ENCODE results near the gene MANEA.

MANEA gene, protein sequence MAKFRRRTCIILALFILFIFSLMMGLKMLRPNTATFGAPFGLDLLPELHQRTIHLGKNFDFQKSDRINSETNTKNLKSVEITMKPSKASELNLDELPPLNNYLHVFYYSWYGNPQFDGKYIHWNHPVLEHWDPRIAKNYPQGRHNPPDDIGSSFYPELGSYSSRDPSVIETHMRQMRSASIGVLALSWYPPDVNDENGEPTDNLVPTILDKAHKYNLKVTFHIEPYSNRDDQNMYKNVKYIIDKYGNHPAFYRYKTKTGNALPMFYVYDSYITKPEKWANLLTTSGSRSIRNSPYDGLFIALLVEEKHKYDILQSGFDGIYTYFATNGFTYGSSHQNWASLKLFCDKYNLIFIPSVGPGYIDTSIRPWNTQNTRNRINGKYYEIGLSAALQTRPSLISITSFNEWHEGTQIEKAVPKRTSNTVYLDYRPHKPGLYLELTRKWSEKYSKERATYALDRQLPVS

DNA sequence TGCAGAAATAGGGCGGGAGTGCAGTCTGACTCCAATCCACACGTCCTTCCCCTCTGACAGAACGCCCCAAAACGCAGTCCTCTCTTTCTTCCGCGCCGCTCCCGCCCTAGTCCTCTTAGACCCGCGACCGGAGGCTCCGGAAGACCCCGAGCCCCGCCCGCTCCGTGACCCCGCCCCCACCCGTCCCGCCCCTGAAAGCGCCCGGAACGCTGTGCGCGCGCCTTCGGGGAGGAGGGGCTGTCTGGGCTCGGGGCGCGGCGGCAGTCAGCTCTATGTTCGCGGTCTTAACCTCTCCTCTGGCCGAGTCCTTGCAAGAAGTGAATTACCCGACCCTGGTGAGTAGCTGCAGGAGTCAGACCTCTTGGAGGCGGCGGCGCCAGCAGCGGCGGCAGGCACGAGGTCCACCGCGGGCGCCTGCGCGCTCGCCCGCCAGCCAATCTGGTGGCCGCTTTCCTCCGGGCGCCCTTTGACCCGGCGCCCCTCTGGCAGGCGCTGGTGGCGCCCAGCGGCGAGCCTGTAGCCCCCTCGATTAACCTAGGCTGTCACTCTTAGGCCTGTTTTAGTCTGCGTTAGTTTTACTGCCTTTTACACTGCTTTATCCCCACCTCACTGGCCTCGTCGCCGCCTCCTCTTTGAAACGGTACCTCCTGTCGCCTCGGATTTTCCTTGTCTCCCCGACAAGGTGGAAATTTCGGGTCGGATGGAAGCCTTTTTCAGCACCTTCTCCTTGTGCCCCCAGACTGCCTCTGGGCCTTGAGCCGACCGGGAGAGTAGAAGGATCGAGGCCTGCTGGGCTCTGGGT, at the start of gene MANEA:
TSS of gene MANEA (plus strand) at position 232 of the 802 bp plus-strand sequence. CDS start 8,905 bp downstream, outside the sequence.
- H3K27me3 ChIP-seq (ENCODE audit: control insufficient read depth, insufficient read depth, low read length), result no peaks in the 10 kb centered on the region
- H3K9me3 ChIP-seq (ENCODE audit: control insufficient read depth, insufficient read depth, low read depth, low read length), result peaks cover under 1% of the 10 kb centered on the region; the same call in 1 of the 2 replicates
- H3K4me1 ChIP-seq (ENCODE audit: control insufficient read depth, insufficient read depth, low read length), result peaks cover 9% of the 10 kb centered on the region
- peak within 1 kb of the TSS; percentile 87 for H3K9ac ChIP-seq (ENCODE audit: low read length)
- peak within 1 kb of the TSS; percentile 78 for H3K27ac ChIP-seq (ENCODE audit: low read depth, low read length)
- H3K4me3 ChIP-seq (ENCODE audit: low read depth, low read length), result peak within 1 kb of the TSS; percentile 82
- peaks cover under 1% of the 10 kb centered on the region; the same call in 1 of the 2 replicates for H3K36me3 ChIP-seq (ENCODE audit: control insufficient read depth, insufficient read depth, low read length)

DNA sequence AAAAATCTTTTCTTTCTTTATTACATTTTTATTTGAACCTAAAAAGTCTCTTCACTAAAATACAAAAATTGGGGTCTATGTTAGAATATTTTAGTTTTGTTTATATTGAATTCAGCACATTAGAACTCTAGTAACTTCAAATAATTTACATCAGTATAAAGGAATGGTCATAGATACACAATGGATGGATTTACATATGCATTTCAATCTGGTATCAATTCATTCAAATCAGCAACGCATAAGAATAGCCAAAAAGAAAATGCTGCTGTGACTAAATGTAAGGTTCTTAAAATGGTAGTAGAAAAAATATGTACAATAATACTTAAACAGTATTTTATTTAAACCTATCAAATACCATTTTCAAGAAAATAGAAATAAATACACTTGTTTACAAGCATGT, 47.6 kb upstream of the MANEA start:
- no peaks in the 10 kb centered on the region for H3K36me3 ChIP-seq (ENCODE audit: control insufficient read depth, insufficient read depth, low read length)
- H3K4me1 ChIP-seq (ENCODE audit: control insufficient read depth, insufficient read depth, low read length), result peaks cover 42% of the 10 kb centered on the region
- H3K27me3 ChIP-seq (ENCODE audit: control insufficient read depth, insufficient read depth, low read length), result no peaks in the 10 kb centered on the region
- no peak overlapping the region for H3K9ac ChIP-seq (ENCODE audit: low read length)
- H3K4me3 ChIP-seq (ENCODE audit: low read depth, low read length), result peak overlapping the region; percentile 24; the same call in 1 of the 2 replicates
- peaks cover 4% of the 10 kb centered on the region; the same call in 1 of the 2 replicates for H3K9me3 ChIP-seq (ENCODE audit: control insufficient read depth, insufficient read depth, low read depth, low read length)
- H3K27ac ChIP-seq (ENCODE audit: low read depth, low read length), result peak overlapping the region; percentile 51; the same call in 1 of the 2 replicates

DNA sequence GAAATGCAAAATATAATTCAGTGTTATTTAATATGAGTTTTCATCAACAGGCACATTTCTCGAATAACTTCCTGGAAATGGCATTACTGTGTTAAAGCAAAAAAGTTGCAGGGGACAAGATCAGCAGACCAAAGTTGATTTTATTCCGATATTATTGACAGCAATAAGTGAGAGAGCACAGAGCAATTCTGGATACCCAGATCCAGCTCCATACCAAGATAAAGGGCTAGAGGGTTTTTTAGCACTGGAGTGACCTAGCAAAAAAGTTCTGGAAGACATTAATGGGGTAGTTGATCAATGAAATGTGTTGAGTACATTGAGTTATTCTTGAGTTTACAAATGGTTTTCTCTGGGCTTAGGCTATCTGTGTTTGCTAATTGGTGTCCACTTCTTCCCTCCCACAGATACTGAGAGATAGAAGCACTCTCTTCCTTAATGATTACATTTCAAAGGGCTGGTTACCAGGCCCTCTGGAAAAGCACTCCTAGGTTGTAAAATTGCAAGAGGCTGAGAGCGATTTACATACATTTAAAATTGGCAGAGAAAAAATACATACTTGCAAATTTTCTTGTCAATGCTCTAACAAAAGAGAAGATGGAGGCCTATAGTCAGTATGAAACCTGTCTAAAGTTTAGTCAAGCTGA, 47.0 kb upstream of the MANEA start:
- H3K9ac ChIP-seq (ENCODE audit: low read length), result no peak overlapping the region
- H3K27me3 ChIP-seq (ENCODE audit: control insufficient read depth, insufficient read depth, low read length), result no peaks in the 10 kb centered on the region
- H3K27ac ChIP-seq (ENCODE audit: low read depth, low read length), result peak overlapping the region; percentile 51; the same call in 1 of the 2 replicates
- H3K4me3 ChIP-seq (ENCODE audit: low read depth, low read length), result peak overlapping the region; percentile 24
- no peaks in the 10 kb centered on the region for H3K9me3 ChIP-seq (ENCODE audit: control insufficient read depth, insufficient read depth, low read depth, low read length)
- H3K36me3 ChIP-seq (ENCODE audit: control insufficient read depth, insufficient read depth, low read length), result no peaks in the 10 kb centered on the region
- peaks cover 42% of the 10 kb centered on the region for H3K4me1 ChIP-seq (ENCODE audit: control insufficient read depth, insufficient read depth, low read length)

DNA sequence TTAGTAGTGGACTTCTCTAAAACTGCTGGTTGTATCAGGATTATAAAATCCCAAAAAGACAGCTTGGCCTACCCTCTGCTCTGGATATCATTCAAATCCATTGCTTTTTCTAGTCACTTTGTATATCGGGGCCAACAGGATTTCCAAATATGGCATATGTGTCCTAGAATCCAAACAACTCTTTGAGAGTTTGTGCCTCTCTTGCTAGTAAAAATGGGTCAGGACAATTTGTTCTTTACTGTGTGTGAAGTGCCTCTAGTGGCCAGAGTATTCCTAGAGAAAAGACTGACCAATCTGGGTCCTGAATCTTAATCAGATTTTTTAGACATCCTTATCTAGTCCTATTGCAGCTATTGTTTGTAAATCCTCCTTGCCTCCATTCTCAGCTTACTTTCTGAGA, 33.5 kb upstream of the MANEA start:
- Histone ChIP-seq H3K9ac (ENCODE audit: low read length) (no peak overlapping the region), H3K27ac (ENCODE audit: low read depth, low read length) (no peak overlapping the region), H3K4me1 (ENCODE audit: control insufficient read depth, insufficient read depth, low read length) (0 out of 2 replicates have a peak, but pooled peaks cover 7% of the 10 kb centered on the region), H3K9me3 (ENCODE audit: control insufficient read depth, insufficient read depth, low read depth, low read length) (no peaks in the 10 kb centered on the region), H3K27me3 (ENCODE audit: control insufficient read depth, insufficient read depth, low read length) (no peaks in the 10 kb centered on the region), H3K4me3 (ENCODE audit: low read depth, low read length) (no peak overlapping the region), H3K36me3 (ENCODE audit: control insufficient read depth, insufficient read depth, low read length) (no peaks in the 10 kb centered on the region)

DNA sequence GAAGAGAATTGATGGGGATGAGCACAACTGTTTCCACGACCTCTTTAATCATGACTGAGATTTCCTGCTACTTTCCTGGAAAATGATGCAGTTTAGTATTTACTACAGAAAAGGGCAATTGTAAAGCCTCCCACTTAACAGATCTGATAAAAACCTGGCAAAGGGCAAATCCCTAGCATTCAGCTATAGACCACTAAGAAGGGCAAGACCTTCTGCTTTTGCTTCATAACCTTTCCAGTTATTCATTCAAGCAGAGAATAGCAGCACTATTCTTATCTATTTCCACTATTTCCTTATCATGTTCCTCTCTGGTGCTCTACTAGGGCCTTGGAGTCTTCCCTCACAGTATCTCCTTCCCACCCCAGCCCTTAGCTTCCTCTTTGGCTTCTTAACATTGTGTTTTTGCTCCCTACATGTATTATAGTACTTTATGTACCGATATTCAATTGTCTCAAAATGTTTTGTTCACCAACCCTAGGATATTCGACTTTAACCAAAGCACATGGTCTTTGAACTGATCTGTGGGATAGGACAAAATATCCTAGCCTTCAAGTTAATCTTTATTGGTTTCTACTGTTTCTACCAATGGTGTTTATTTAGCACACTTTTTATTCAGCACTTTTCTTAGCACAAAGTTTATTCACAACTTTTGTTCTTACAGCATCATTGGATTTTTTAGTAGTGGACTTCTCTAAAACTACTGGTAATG, 32.7 kb upstream of the MANEA start:
- Histone ChIP-seq H3K4me3 (ENCODE audit: low read depth, low read length) (no peak overlapping the region), H3K9ac (ENCODE audit: low read length) (no peak overlapping the region), H3K36me3 (ENCODE audit: control insufficient read depth, insufficient read depth, low read length) (no peaks in the 10 kb centered on the region), H3K27ac (ENCODE audit: low read depth, low read length) (no peak overlapping the region), H3K9me3 (ENCODE audit: control insufficient read depth, insufficient read depth, low read depth, low read length) (no peaks in the 10 kb centered on the region), H3K4me1 (ENCODE audit: control insufficient read depth, insufficient read depth, low read length) (0 out of 2 replicates have a peak, but pooled peaks cover 7% of the 10 kb centered on the region), H3K27me3 (ENCODE audit: control insufficient read depth, insufficient read depth, low read length) (no peaks in the 10 kb centered on the region)

DNA sequence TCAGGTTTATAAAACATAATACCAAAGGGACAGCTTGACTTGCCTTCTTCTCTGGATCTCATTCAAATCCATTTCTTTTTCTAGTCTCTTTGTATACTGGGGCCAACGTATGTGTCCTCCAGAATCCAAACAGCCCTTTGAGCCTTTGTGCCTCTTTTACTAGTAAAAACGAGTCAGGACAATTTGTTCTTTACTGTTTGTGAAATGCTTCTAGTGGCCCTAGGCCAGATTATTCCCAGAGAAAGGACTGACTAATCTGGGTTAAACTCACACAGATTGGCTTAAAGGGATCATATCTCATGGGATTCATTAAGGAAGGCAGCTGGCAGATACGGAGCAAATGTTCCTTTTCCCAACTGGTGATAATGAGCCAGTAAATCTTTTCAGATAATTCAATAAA, 32.1 kb upstream of the MANEA start:
- Histone ChIP-seq H3K36me3 (ENCODE audit: control insufficient read depth, insufficient read depth, low read length) (no peaks in the 10 kb centered on the region), H3K27ac (ENCODE audit: low read depth, low read length) (no peak overlapping the region), H3K27me3 (ENCODE audit: control insufficient read depth, insufficient read depth, low read length) (no peaks in the 10 kb centered on the region), H3K9ac (ENCODE audit: low read length) (no peak overlapping the region), H3K9me3 (ENCODE audit: control insufficient read depth, insufficient read depth, low read depth, low read length) (no peaks in the 10 kb centered on the region), H3K4me1 (ENCODE audit: control insufficient read depth, insufficient read depth, low read length) (0 out of 2 replicates have a peak, but pooled peaks cover 7% of the 10 kb centered on the region), H3K4me3 (ENCODE audit: low read depth, low read length) (no peak overlapping the region)

DNA sequence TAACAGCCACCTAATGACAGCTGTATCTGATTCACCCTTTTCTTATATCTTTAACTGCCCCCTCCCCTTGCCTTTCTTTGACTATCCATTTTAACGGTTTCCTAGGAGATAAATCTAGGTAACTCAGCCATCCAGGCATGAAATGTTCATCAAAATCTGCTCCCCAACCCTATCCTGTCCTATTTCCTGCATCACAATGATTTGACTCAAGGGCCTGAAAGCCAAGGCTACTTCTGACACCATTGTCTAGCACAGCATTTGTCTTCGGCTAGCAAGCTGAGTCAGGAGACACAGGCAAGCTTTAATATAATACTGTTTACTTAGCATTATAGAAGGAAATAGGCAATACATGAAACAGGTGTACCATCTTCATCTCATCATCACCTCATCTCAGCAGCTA, 31.6 kb upstream of the MANEA start:
- Histone ChIP-seq H3K4me1 (ENCODE audit: control insufficient read depth, insufficient read depth, low read length) (0 out of 2 replicates have a peak, but pooled peaks cover 7% of the 10 kb centered on the region), H3K9me3 (ENCODE audit: control insufficient read depth, insufficient read depth, low read depth, low read length) (no peaks in the 10 kb centered on the region), H3K9ac (ENCODE audit: low read length) (no peak overlapping the region), H3K36me3 (ENCODE audit: control insufficient read depth, insufficient read depth, low read length) (no peaks in the 10 kb centered on the region), H3K27ac (ENCODE audit: low read depth, low read length) (no peak overlapping the region), H3K4me3 (ENCODE audit: low read depth, low read length) (no peak overlapping the region), H3K27me3 (ENCODE audit: control insufficient read depth, insufficient read depth, low read length) (no peaks in the 10 kb centered on the region)

DNA sequence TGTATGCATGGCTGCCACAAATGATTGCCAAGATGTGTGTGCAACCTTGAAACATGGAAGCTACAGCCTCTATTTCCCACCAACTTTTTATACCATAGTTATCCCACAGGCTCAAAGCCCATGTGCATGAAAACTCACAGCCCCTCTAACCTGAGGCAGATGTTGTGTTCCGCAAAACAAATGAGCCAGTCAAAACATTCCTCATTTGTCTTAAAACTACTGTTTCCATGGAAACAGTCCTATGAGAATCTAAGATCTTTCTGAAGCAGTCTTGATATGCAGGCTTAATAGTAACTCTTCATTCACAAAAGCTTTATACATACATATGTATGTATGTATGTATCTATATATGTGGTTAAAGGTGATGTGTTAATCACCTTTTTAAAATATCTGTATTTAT, 31.2 kb upstream of the MANEA start:
- no peak overlapping the region for H3K9ac ChIP-seq (ENCODE audit: low read length)
- 0 out of 2 replicates have a peak, but pooled peaks cover 7% of the 10 kb centered on the region for H3K4me1 ChIP-seq (ENCODE audit: control insufficient read depth, insufficient read depth, low read length)
- H3K36me3 ChIP-seq (ENCODE audit: control insufficient read depth, insufficient read depth, low read length), result no peaks in the 10 kb centered on the region
- no peaks in the 10 kb centered on the region for H3K9me3 ChIP-seq (ENCODE audit: control insufficient read depth, insufficient read depth, low read depth, low read length)
- H3K4me3 ChIP-seq (ENCODE audit: low read depth, low read length), result no peak overlapping the region
- no peaks in the 10 kb centered on the region for H3K27me3 ChIP-seq (ENCODE audit: control insufficient read depth, insufficient read depth, low read length)
- H3K27ac ChIP-seq (ENCODE audit: low read depth, low read length), result no peak overlapping the region

DNA sequence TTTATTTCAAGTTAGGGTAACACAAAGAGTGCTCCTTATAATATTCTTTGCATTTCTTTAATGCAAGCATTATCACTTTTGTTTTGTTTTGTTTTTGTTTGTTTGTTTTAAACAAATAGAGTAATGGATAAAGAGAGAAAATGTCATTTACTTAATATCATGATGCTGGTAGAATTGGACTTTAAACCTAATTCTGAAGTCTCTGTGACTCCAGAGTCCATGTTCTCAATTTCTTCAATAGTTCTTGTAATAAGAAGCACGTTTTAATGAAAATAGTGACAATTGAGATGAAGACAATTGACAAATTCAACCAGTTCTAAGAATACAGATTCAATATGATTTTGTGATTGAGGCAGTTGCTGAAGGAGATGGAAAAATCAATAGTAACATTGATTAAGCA, 30.3 kb upstream of the MANEA start:
- Histone ChIP-seq H3K27ac (ENCODE audit: low read depth, low read length) (no peak overlapping the region), H3K4me1 (ENCODE audit: control insufficient read depth, insufficient read depth, low read length) (0 out of 2 replicates have a peak, but pooled peaks cover 7% of the 10 kb centered on the region), H3K9ac (ENCODE audit: low read length) (no peak overlapping the region), H3K4me3 (ENCODE audit: low read depth, low read length) (no peak overlapping the region), H3K9me3 (ENCODE audit: control insufficient read depth, insufficient read depth, low read depth, low read length) (no peaks in the 10 kb centered on the region), H3K36me3 (ENCODE audit: control insufficient read depth, insufficient read depth, low read length) (no peaks in the 10 kb centered on the region), H3K27me3 (ENCODE audit: control insufficient read depth, insufficient read depth, low read length) (no peaks in the 10 kb centered on the region)

DNA sequence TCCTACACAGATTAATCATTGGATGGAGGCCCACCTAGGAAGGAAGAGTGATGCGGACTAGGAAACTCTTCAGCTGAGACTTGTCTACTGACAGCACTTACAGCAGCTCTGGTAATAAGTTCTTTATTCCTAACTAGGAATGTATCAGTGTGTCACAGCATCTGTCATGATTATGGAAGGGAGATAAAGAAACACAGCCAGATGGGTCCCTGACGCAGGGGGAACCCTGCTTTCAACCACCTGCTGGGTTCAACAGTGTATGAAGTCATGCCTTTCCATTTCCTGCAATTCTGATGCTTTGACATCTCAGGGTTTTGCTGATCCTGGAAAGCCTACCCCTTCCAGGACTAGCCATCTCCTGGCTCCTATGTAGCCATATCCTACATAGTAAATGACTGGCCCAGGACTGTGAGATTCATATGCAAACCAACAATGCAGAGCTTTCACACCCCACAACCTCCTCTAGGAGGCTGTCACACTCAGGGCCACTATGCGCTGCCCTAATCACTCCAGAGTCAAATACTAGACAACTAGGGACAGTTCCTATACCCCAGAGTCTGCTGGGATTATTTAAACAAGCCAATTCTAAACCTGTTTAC, 29.0 kb upstream of the MANEA start:
- no peaks in the 10 kb centered on the region for H3K36me3 ChIP-seq (ENCODE audit: control insufficient read depth, insufficient read depth, low read length)
- no peak overlapping the region for H3K27ac ChIP-seq (ENCODE audit: low read depth, low read length)
- H3K9ac ChIP-seq (ENCODE audit: low read length), result no peak overlapping the region
- no peaks in the 10 kb centered on the region for H3K27me3 ChIP-seq (ENCODE audit: control insufficient read depth, insufficient read depth, low read length)
- 0 out of 2 replicates have a peak, but pooled peaks cover 7% of the 10 kb centered on the region for H3K4me1 ChIP-seq (ENCODE audit: control insufficient read depth, insufficient read depth, low read length)
- H3K4me3 ChIP-seq (ENCODE audit: low read depth, low read length), result no peak overlapping the region
- H3K9me3 ChIP-seq (ENCODE audit: control insufficient read depth, insufficient read depth, low read depth, low read length), result no peaks in the 10 kb centered on the region

Measured in HUES6 (cell line).